Testis (tissue), 3 donors: ENCODE results near the gene CLOCK. TPM values are rescaled to one million over a fixed set of nuclear protein-coding genes. Genes with fewer than 3 reads are reported as not detected.
A peak's percentile ranks its signal among the peaks of the same experiment; 100 is the strongest.
"Not testable (repeated sequence)": the region's sequence is repeated elsewhere in the genome, so short reads cannot be mapped to it uniquely, and the experiment has no call there.

ENCODE experiments used
- DNase-seq: peaks from one replicate; pipeline ENCODE4 v3.0.0-alpha.2; 2019
- H3K27ac ChIP-seq, 2 donors: fragments of 200-600 bp; sonication (generic); one replicate each; pipeline ENCODE4 v1.5.1; 2019
- H3K27me3 ChIP-seq: fragments of 200-600 bp; sonication (generic); one replicate; pipeline ENCODE4 v1.5.1; 2019
- H3K36me3 ChIP-seq: fragments of 200-600 bp; sonication (generic); one replicate; pipeline ENCODE4 v1.5.1; 2017; ENCODE audit warnings: low read depth; ENCODE audit errors: missing control alignments
- H3K4me1 ChIP-seq: fragments of 200-600 bp; sonication (generic); one replicate; pipeline ENCODE4 v1.5.1; 2019
- H3K4me3 ChIP-seq, 2 donors: fragments of 200-600 bp; sonication (generic); one replicate each; pipeline ENCODE4 v1.5.1; 2017 to 2019
- H3K9me3 ChIP-seq: fragments of 200-600 bp; sonication (generic); one replicate; pipeline ENCODE4 v1.5.1; 2017
- CTCF ChIP-seq, 3 experiments: fragments of 450-650 bp in 2 of 3; fragments of 200-600 bp in 1 of 3; sonication (generic) in 1 of 3; IDR thresholded peaks; one replicate each; pipeline ENCODE4 v1.5.1; 2016 to 2019; ENCODE audit warnings: antibody characterized with exemption in 3 of 3, mild to moderate bottlenecking in 2 of 3, moderate library complexity in 1 of 3
- POLR2A ChIP-seq: fragments of 450-650 bp; IDR thresholded peaks from one replicate; pipeline ENCODE4 v1.6.1; 2017; ENCODE audit warnings: antibody characterized with exemption, mild to moderate bottlenecking, moderate library complexity
- WGBS, 2 donors: methylation state at CpG; one replicate each; pipeline ENCODE4 v1.1.5; 2018; 5-methylcytosine and 5-hydroxymethylcytosine counted together
- intact Hi-C: fragments of 100-400 bp; cut with DNase I; formaldehyde crosslinking; loops from one replicate; pipeline ENCODE4 v1.15.1; 2023; ENCODE audit warnings: low total_unique reads
- polyA plus RNA-seq: library from polyadenylated mRNA; stranded (reverse); fragments of 350-450 nt; fragmentation: Illumina TruSeq; extraction: RNeasy Lipid Tissue Mini Kit (QIAGEN cat#74804); gene quantifications from one replicate; pipeline ENCODE4 v1.2.3, GENCODE V29; 2014; ENCODE audit warnings: low read depth, low replicate concordance; ENCODE audit not compliant: insufficient read depth
- total RNA-seq, 2 donors: library from RNA; depleted of rRNA; stranded (reverse); fragments of >200 nt; gene quantifications; one replicate each; pipeline ENCODE4 v1.2.3, GENCODE V29; 2016

CLOCK gene
- total and polyA plus RNA-seq, 3 donors from 2014 or later: 41.9 to 48.6 (median 43.4) TPM

- no peaks in the 10 kb centered on the region for H3K36me3 ChIP-seq
- no peaks in the 10 kb centered on the region for H3K9me3 ChIP-seq
- 91 to 100% methylated on average over 1 of the region's 1 CpG for WGBS, 2 donors
- no peak overlapping the region for H3K4me3 ChIP-seq
- no peak for DNase-seq
- no peak overlapping the region for H3K27ac ChIP-seq
- TF ChIP-seq CTCF (IDR thresholded peaks at IDR 0.05): no peak
- no peak for TF ChIP-seq POLR2A
- intact Hi-C loops: no loop called here
- no peaks in the 10 kb centered on the region for H3K4me1 ChIP-seq
- no peaks in the 10 kb centered on the region for H3K27me3 ChIP-seq
Observed at GRCh38 chr4:55561889-55562288, 15.2 kb upstream of the CLOCK start.

DNA sequence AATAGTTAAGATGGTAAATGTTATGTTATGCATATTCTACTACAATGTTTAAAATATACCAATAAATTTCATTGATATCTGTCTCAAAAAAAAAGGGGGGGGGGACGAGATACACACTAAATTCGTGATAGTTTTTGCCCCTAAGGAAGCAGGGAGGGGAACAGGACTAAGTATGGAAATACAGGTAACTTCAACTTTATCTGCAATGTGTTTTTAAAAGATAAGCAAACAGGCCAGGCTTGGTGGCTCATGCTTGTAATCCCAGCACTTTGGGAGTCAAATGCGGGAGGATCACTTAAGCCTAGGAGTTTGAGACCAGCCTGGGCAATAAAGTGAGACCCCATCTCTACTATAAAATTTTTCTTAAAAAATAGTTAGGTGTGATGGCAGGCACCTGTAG lies 13.4 kb upstream of the CLOCK start:
- no peaks in the 10 kb centered on the region for H3K9me3 ChIP-seq
- H3K4me3 ChIP-seq: no peak overlapping the region
- no peaks in the 10 kb centered on the region for H3K36me3 ChIP-seq
- intact Hi-C loops: no loop called here
- no peak for DNase-seq
- TF ChIP-seq POLR2A (no peak), CTCF (IDR thresholded peaks at IDR 0.05) (no peak)
- H3K4me1 ChIP-seq: no peaks in the 10 kb centered on the region
- H3K27me3 ChIP-seq: no peaks in the 10 kb centered on the region
- H3K27ac ChIP-seq: no peak overlapping the region
- WGBS, 2 donors: 80 to 91% methylated on average over 3 of the region's 3 CpGs

DNA sequence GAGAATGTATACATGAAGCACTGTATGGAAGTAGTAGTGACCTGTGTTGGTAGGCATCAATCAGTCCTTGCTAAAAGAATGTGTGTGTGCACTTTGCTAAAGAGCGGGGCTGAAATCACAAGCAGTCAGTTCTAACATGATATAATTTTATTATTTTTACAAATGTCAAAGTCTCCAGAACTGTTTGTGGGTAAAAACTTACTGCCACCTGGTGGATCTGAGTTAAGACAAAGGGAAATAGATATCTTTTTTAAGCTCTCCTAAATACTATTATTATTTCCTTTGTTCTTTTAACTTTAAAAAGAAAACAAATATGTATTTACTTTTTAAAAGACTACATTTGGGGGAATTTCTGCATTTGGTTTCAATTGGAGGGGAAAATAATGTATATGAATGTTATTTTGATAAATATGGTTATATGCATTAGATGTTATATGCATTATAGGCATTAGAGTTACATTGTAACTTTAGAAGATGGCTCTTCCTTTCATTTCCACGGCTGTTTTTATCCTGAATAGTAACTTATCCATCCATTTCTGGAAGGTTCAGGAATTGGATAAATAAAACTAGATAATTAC lies 7.8 kb upstream of the CLOCK start:
- 27 to 38% methylated on average over 2 of the region's 2 CpGs for WGBS, 2 donors
- intact Hi-C loops: no loop called here
- no peaks in the 10 kb centered on the region for H3K9me3 ChIP-seq
- DNase-seq: no peak
- H3K27ac ChIP-seq: no peak overlapping the region
- no peak for TF ChIP-seq POLR2A
- peak in 2 of 3 experiments; percentile 35 to 47 for TF ChIP-seq CTCF (IDR thresholded peaks at IDR 0.05)
- no peaks in the 10 kb centered on the region for H3K36me3 ChIP-seq
- H3K27me3 ChIP-seq: no peaks in the 10 kb centered on the region
- H3K4me1 ChIP-seq: peaks cover 7% of the 10 kb centered on the region
- no peak overlapping the region for H3K4me3 ChIP-seq

DNA sequence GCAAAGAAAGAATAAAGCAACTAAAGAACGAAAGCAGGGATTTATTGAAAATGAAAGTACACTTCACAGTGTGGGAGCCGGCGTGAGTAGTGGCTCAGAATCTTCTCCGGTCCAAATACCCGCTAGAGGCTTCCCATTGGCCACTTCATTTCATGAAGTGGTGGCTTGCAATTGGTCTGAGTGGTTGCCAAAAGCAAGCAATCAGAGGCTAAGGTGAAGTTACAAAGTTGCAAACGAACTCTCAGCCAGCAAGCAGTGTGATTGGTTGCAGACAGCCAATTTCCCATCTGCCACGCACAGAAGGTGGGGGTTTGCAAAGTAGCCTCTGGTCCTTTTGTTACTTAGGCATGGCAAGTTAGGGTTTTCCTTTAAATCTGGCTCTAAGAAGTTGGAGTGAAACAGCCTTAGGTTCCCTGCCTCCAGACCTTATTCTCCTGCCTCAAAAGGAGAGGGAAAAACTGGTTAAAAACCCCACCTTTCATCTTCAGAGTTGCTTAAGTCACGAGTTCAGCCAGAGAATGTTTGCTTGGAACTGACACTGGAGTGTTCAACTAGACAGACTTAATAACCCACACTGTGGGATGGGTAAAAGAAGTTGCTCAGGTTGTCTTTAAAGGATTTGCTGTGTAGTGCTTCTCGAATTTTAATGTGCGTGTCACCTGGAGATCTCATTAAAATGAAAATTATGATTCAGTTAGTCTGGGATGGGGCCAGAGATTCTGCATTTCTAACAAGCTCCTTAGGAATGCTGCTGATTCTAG lies 6.9 kb upstream of the CLOCK start:
- Histone ChIP-seq H3K9me3 (no peaks in the 10 kb centered on the region), H3K27ac (peak overlapping the region; percentile 61 to 67), H3K36me3 (no peaks in the 10 kb centered on the region), H3K4me1 (peaks cover 7% of the 10 kb centered on the region), H3K27me3 (no peaks in the 10 kb centered on the region), H3K4me3 (peak overlapping the region; percentile 27 to 50)
- TF ChIP-seq POLR2A: no peak
- TF ChIP-seq CTCF (IDR thresholded peaks at IDR 0.05): no peak
- peak; percentile 86 for DNase-seq
- intact Hi-C loops: no loop called here
- 19 to 31% methylated on average over 10 of the region's 10 CpGs for WGBS, 2 donors

- H3K36me3 ChIP-seq, H3K27ac ChIP-seq, H3K27me3 ChIP-seq, H3K9me3 ChIP-seq, H3K4me1 ChIP-seq, intact Hi-C loops, H3K4me3 ChIP-seq: not testable (repeated sequence)
- DNase-seq: peak; percentile 46
- WGBS, 2 donors: 80 to 95% methylated on average over 6 of the region's 6 CpGs
Observed at GRCh38 chr4:55551964-55552363, 5.3 kb upstream of the CLOCK start.
